Body of pancreas (tissue), 4 donors: ENCODE results near the gene SMPD3.

Experiments
- POLR2A ChIP-seq, 3 donors: fragments of 450-650 bp; IDR thresholded peaks; one replicate each; pipeline ENCODE4 v1.6.1; 2016; ENCODE audit warnings: antibody characterized with exemption in 3 of 3, mild to moderate bottlenecking in 2 of 3
- TF ChIP-seq, protein P1 (sequence below), 7 experiments: fragments of 450-650 bp in 4 of 7; fragments of 200-600 bp in 3 of 7; sonication (generic) in 3 of 7; IDR thresholded peaks; one replicate each; pipeline ENCODE4 v1.5.1; 2016 to 2019; ENCODE audit warnings: antibody characterized with exemption in 7 of 7

DNA sequence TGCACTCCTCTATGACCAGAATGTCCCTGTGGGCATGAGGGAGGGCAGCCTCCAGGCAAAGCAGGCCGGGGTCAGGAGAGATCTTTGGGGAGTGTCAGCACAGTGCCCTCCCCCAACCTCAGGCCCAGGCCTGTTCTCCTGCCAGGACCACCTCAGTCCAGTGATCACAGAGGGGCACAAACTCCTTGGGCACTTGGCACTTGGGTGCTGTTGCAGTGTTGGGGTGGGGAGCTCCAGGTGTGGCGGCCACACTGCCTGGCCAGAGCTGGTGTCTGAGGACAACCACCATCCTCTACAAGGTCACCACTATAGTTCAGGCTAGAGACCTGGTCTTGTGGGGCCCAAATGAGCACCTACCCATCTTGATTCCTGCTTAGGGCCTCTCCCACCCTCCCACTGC, 37.2 kb downstream of the SMPD3 start:
- TF ChIP-seq, protein P1, sequence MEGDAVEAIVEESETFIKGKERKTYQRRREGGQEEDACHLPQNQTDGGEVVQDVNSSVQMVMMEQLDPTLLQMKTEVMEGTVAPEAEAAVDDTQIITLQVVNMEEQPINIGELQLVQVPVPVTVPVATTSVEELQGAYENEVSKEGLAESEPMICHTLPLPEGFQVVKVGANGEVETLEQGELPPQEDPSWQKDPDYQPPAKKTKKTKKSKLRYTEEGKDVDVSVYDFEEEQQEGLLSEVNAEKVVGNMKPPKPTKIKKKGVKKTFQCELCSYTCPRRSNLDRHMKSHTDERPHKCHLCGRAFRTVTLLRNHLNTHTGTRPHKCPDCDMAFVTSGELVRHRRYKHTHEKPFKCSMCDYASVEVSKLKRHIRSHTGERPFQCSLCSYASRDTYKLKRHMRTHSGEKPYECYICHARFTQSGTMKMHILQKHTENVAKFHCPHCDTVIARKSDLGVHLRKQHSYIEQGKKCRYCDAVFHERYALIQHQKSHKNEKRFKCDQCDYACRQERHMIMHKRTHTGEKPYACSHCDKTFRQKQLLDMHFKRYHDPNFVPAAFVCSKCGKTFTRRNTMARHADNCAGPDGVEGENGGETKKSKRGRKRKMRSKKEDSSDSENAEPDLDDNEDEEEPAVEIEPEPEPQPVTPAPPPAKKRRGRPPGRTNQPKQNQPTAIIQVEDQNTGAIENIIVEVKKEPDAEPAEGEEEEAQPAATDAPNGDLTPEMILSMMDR (IDR thresholded peaks at IDR 0.05) = no peak
- TF ChIP-seq POLR2A (IDR thresholded peaks at IDR 0.05) = no peak
